ENCODE results near the gene ELSPBP1.

ELSPBP1 gene

GRCh38 chr19:48051335-48052033 is 57.1 kb downstream of the ELSPBP1 start:
- Histone ChIP-seq H3K4me2 (ENCODE audit: insufficient read depth, low read length, poor library complexity, severe bottlenecking) (no peak overlapping the region), H2BK5ac (ENCODE audit: low read length) (no peak overlapping the region), H4K8ac (ENCODE audit: low read depth, low read length) (no peak overlapping the region), H2AK5ac (ENCODE audit: low read depth, low read length) (no peak overlapping the region), H3K27me3 (ENCODE audit: control insufficient read depth in 3 of 3, insufficient read depth in 3 of 3, low read depth in 1 of 3, low read length in 3 of 3) (no peaks in the 10 kb centered on the region), H3K4ac (ENCODE audit: low read length) (no peak overlapping the region), H2BK12ac (ENCODE audit: low read length) (no peak overlapping the region), H3K36me3 (replicated peaks in 1 of 2; ENCODE audit: control insufficient read depth in 2 of 2, insufficient read depth in 2 of 2, low read length in 2 of 2) (no peaks in the 10 kb centered on the region), H3K18ac (ENCODE audit: low read length) (no peak overlapping the region), H3K14ac (ENCODE audit: low read length) (no peak overlapping the region), H3K4me1 (ENCODE audit: control insufficient read depth in 2 of 2, insufficient read depth in 1 of 2, low read depth in 1 of 2, low read length in 2 of 2) (no peaks in the 10 kb centered on the region), H3K27ac (replicated peaks; ENCODE audit: low read length) (no peak overlapping the region), H3K4me3 (ENCODE audit: low read length in 2 of 2) (no peak overlapping the region), H2BK15ac (ENCODE audit: low read length) (no peak overlapping the region), H4K91ac (ENCODE audit: low read depth, low read length, poor library complexity) (no peak overlapping the region), H2BK120ac (ENCODE audit: low read depth, low read length) (no peak overlapping the region), H2AFZ (ENCODE audit: low read length) (no peak overlapping the region), H3K9ac (ENCODE audit: low read depth, low read length, poor library complexity) (no peak overlapping the region), H3K9me3 (replicated peaks in 1 of 2; ENCODE audit: control insufficient read depth in 2 of 2, insufficient read depth in 1 of 2, low read depth in 1 of 2, low read length in 2 of 2) (no peaks in the 10 kb centered on the region), H3K23ac (ENCODE audit: low read depth, low read length, poor library complexity) (no peak overlapping the region), H3K79me1 (ENCODE audit: low read depth, low read length) (no peaks in the 10 kb centered on the region)
- DNase-seq (ENCODE audit: low spot score) = no peak
- WGBS, 2 donors (ENCODE audit: extremely low coverage in 2 of 2, insufficient read length in 2 of 2, insufficient replicate concordance in 1 of 2) = no CpG with 5 or more reads among the region's 10 CpGs

DNA sequence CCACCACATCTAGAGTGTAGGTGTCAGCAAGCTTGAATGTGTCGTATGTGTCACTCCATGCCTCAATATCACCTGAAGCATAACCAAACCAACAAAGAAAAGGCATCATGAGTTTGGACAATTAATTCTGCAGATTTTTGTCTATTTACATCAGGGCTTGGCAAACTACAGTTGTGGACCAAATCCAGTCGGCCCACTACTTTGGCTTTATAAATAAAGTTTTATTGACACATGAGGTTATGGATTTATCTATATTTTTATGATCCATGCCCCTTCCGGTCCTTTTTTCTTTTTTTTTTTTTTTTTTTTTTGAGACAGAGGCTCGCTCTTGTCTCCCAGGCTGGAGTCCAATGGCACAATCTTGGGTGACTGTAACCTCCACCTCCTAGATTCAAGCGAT is 58.6 kb downstream of the ELSPBP1 start:
- no peak overlapping the region for H3K27ac ChIP-seq (replicated peaks; ENCODE audit: low read length)
- no peak overlapping the region for H3K23ac ChIP-seq (ENCODE audit: low read depth, low read length, poor library complexity)
- H2BK15ac ChIP-seq (ENCODE audit: low read length) = no peak overlapping the region
- no peaks in the 10 kb centered on the region for H3K79me1 ChIP-seq (ENCODE audit: low read depth, low read length)
- no peak overlapping the region for H3K4me3 ChIP-seq (ENCODE audit: low read length in 2 of 2)
- no peak overlapping the region for H4K91ac ChIP-seq (ENCODE audit: low read depth, low read length, poor library complexity)
- no peak overlapping the region for H3K9ac ChIP-seq (ENCODE audit: low read depth, low read length, poor library complexity)
- no peaks in the 10 kb centered on the region for H3K36me3 ChIP-seq (replicated peaks in 1 of 2; ENCODE audit: control insufficient read depth in 2 of 2, insufficient read depth in 2 of 2, low read length in 2 of 2)
- no peak overlapping the region for H3K4me2 ChIP-seq (ENCODE audit: insufficient read depth, low read length, poor library complexity, severe bottlenecking)
- no peak overlapping the region for H4K8ac ChIP-seq (ENCODE audit: low read depth, low read length)
- no peak overlapping the region for H2BK5ac ChIP-seq (ENCODE audit: low read length)
- no peaks in the 10 kb centered on the region for H3K27me3 ChIP-seq (ENCODE audit: control insufficient read depth in 3 of 3, insufficient read depth in 3 of 3, low read depth in 1 of 3, low read length in 3 of 3)
- no peak overlapping the region for H3K14ac ChIP-seq (ENCODE audit: low read length)
- no peak overlapping the region for H2BK12ac ChIP-seq (ENCODE audit: low read length)
- WGBS, 2 donors (ENCODE audit: extremely low coverage in 2 of 2, insufficient read length in 2 of 2, insufficient replicate concordance in 1 of 2) = no CpG with 5 or more reads among the region's 5 CpGs
- H2AFZ ChIP-seq (ENCODE audit: low read length) = no peak overlapping the region
- H3K4me1 ChIP-seq (ENCODE audit: control insufficient read depth in 2 of 2, insufficient read depth in 1 of 2, low read depth in 1 of 2, low read length in 2 of 2) = no peaks in the 10 kb centered on the region
- no peaks in the 10 kb centered on the region for H3K9me3 ChIP-seq (replicated peaks in 1 of 2; ENCODE audit: control insufficient read depth in 2 of 2, insufficient read depth in 1 of 2, low read depth in 1 of 2, low read length in 2 of 2)
- H2BK120ac ChIP-seq (ENCODE audit: low read depth, low read length) = no peak overlapping the region
- no peak overlapping the region for H3K4ac ChIP-seq (ENCODE audit: low read length)
- H2AK5ac ChIP-seq (ENCODE audit: low read depth, low read length) = no peak overlapping the region
- no peak for DNase-seq (ENCODE audit: low spot score)
- no peak overlapping the region for H3K18ac ChIP-seq (ENCODE audit: low read length)

GRCh38 chr19:48053856-48054255 is 59.4 kb downstream of the ELSPBP1 start:
- no peak overlapping the region for H4K91ac ChIP-seq (ENCODE audit: low read depth, low read length, poor library complexity)
- H3K14ac ChIP-seq (ENCODE audit: low read length) = no peak overlapping the region
- no peak overlapping the region for H2BK120ac ChIP-seq (ENCODE audit: low read depth, low read length)
- no peak for DNase-seq (ENCODE audit: low spot score)
- H3K79me1 ChIP-seq (ENCODE audit: low read depth, low read length) = no peaks in the 10 kb centered on the region
- H3K4me1 ChIP-seq (ENCODE audit: control insufficient read depth in 2 of 2, insufficient read depth in 1 of 2, low read depth in 1 of 2, low read length in 2 of 2) = no peaks in the 10 kb centered on the region
- H2AFZ ChIP-seq (ENCODE audit: low read length) = no peak overlapping the region
- H3K27ac ChIP-seq (replicated peaks; ENCODE audit: low read length) = no peak overlapping the region
- WGBS, 2 donors (ENCODE audit: extremely low coverage in 2 of 2, insufficient read length in 2 of 2, insufficient replicate concordance in 1 of 2) = no CpG with 5 or more reads among the region's 5 CpGs
- H4K8ac ChIP-seq (ENCODE audit: low read depth, low read length) = no peak overlapping the region
- H3K4ac ChIP-seq (ENCODE audit: low read length) = no peak overlapping the region
- H2BK12ac ChIP-seq (ENCODE audit: low read length) = no peak overlapping the region
- H3K23ac ChIP-seq (ENCODE audit: low read depth, low read length, poor library complexity) = no peak overlapping the region
- H3K9me3 ChIP-seq (replicated peaks in 1 of 2; ENCODE audit: control insufficient read depth in 2 of 2, insufficient read depth in 1 of 2, low read depth in 1 of 2, low read length in 2 of 2) = no peaks in the 10 kb centered on the region
- no peaks in the 10 kb centered on the region for H3K27me3 ChIP-seq (ENCODE audit: control insufficient read depth in 3 of 3, insufficient read depth in 3 of 3, low read depth in 1 of 3, low read length in 3 of 3)
- no peak overlapping the region for H3K9ac ChIP-seq (ENCODE audit: low read depth, low read length, poor library complexity)
- H3K4me2 ChIP-seq (ENCODE audit: insufficient read depth, low read length, poor library complexity, severe bottlenecking) = no peak overlapping the region
- H3K36me3 ChIP-seq (replicated peaks in 1 of 2; ENCODE audit: control insufficient read depth in 2 of 2, insufficient read depth in 2 of 2, low read length in 2 of 2) = no peaks in the 10 kb centered on the region
- no peak overlapping the region for H3K4me3 ChIP-seq (ENCODE audit: low read length in 2 of 2)
- H2BK15ac ChIP-seq (ENCODE audit: low read length) = no peak overlapping the region
- H2BK5ac ChIP-seq (ENCODE audit: low read length) = no peak overlapping the region
- no peak overlapping the region for H3K18ac ChIP-seq (ENCODE audit: low read length)
- no peak overlapping the region for H2AK5ac ChIP-seq (ENCODE audit: low read depth, low read length)

- Histone ChIP-seq H4K8ac (ENCODE audit: low read depth, low read length) (no peak overlapping the region), H2BK15ac (ENCODE audit: low read length) (no peak overlapping the region), H2AFZ (ENCODE audit: low read length) (no peak overlapping the region), H3K14ac (ENCODE audit: low read length) (no peak overlapping the region), H3K18ac (ENCODE audit: low read length) (no peak overlapping the region), H3K4ac (ENCODE audit: low read length) (no peak overlapping the region), H3K27ac (replicated peaks; ENCODE audit: low read length) (no peak overlapping the region), H3K9ac (ENCODE audit: low read depth, low read length, poor library complexity) (no peak overlapping the region), H2AK5ac (ENCODE audit: low read depth, low read length) (no peak overlapping the region), H2BK120ac (ENCODE audit: low read depth, low read length) (no peak overlapping the region), H3K4me1 (ENCODE audit: control insufficient read depth in 2 of 2, insufficient read depth in 1 of 2, low read depth in 1 of 2, low read length in 2 of 2) (peaks cover 0 to 3% of the 10 kb centered on the region in 2 donors), H3K4me2 (ENCODE audit: insufficient read depth, low read length, poor library complexity, severe bottlenecking) (no peak overlapping the region), H2BK12ac (ENCODE audit: low read length) (no peak overlapping the region), H3K9me3 (replicated peaks in 1 of 2; ENCODE audit: control insufficient read depth in 2 of 2, insufficient read depth in 1 of 2, low read depth in 1 of 2, low read length in 2 of 2) (no peaks in the 10 kb centered on the region), H3K79me1 (ENCODE audit: low read depth, low read length) (no peaks in the 10 kb centered on the region), H3K4me3 (ENCODE audit: low read length in 2 of 2) (no peak overlapping the region), H3K23ac (ENCODE audit: low read depth, low read length, poor library complexity) (no peak overlapping the region), H3K27me3 (ENCODE audit: control insufficient read depth in 3 of 3, insufficient read depth in 3 of 3, low read depth in 1 of 3, low read length in 3 of 3) (peaks cover 0 to 3% (median 3%) of the 10 kb centered on the region in 3 experiments), H4K91ac (ENCODE audit: low read depth, low read length, poor library complexity) (no peak overlapping the region), H2BK5ac (ENCODE audit: low read length) (no peak overlapping the region), H3K36me3 (replicated peaks in 1 of 2; ENCODE audit: control insufficient read depth in 2 of 2, insufficient read depth in 2 of 2, low read length in 2 of 2) (no peaks in the 10 kb centered on the region)
- no CpG with 5 or more reads among the region's 6 CpGs for WGBS, 2 donors (ENCODE audit: extremely low coverage in 2 of 2, insufficient read length in 2 of 2, insufficient replicate concordance in 1 of 2)
- DNase-seq (ENCODE audit: low spot score) = no peak
Observed at GRCh38 chr19:48059331-48059730, 64.9 kb downstream of the ELSPBP1 start.

All from neuronal stem cell (in vitro differentiated cells).